ENCODE measurements around the gene RAD1. TPM values are rescaled to one million over a fixed set of nuclear protein-coding genes. Genes with fewer than 3 reads are reported as not detected.
"Not testable (repeated sequence)": the region's sequence is repeated elsewhere in the genome, so short reads cannot be mapped to it uniquely, and the experiment has no call there.

The RAD1 gene
- total and polyA plus RNA-seq, 12 donors, result 10.5 to 42.2 (median 24.5) TPM

DNA sequence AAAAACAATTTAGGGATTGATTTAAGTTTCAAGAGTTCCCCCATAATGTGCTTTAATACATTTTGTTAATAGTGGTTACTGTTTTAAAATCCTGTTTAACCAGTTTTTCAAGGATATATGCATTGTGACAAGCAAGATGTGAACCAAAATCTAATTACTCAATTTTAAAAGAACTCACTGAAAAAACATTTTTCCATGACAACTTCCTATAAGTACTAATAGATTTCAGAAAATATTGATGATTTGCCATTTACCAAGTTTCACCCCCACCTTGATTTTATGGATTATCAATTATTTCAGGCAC, 9.1 kb upstream of the RAD1 start:
- TF ChIP-seq POLR2A (IDR thresholded peaks at IDR 0.05) (no peak), CTCF (IDR thresholded peaks at IDR 0.05) (no peak)
- DNase-seq, result no peak
- intact Hi-C loops (cut with DNase I), result no loop called here
- Histone ChIP-seq H3K9me3 (replicated peaks in 1 of 3) (no peaks in the 10 kb centered on the region), H3K36me3 (replicated peaks in 1 of 2) (peaks cover 0 to 69% of the 10 kb centered on the region in 2 donors), H3K4me3 (no peak overlapping the region), H3K4me1 (replicated peaks in 1 of 2) (peaks cover 0 to 15% of the 10 kb centered on the region in 2 donors), H3K27ac (peak overlapping the region in 1 of 5 donors; percentile 63), H3K27me3 (no peaks in the 10 kb centered on the region)

- Histone ChIP-seq H3K4me1 (replicated peaks in 1 of 2) (peaks cover 0 to 14% of the 10 kb centered on the region in 2 donors), H3K27ac (peak overlapping the region in 1 of 5 donors; percentile 63), H3K9me3 (replicated peaks in 1 of 3) (no peaks in the 10 kb centered on the region), H3K27me3 (no peaks in the 10 kb centered on the region), H3K36me3 (replicated peaks in 1 of 2) (peaks cover 0 to 69% of the 10 kb centered on the region in 2 donors), H3K4me3 (no peak overlapping the region)
- intact Hi-C loops (cut with DNase I), result no loop called here
- 35 to 51% (median 46%) methylated on average over 3 of the region's 3 CpGs for WGBS, 4 donors
- TF ChIP-seq CTCF (IDR thresholded peaks at IDR 0.05), result no peak
- no peak for TF ChIP-seq POLR2A (IDR thresholded peaks at IDR 0.05)
- peak in 3 of 7 donors; percentile 36 to 50 (median 39) for DNase-seq
Measured at GRCh38 chr5:34923694-34924461, 8.6 kb upstream of the RAD1 start.

GRCh38 chr5:34923256-34923655, 8.0 kb upstream of the RAD1 start:
- 86 to 92% (median 90%) methylated on average over 9 of the region's 9 CpGs for WGBS, 4 donors
- intact Hi-C loops (cut with DNase I); H3K9me3 ChIP-seq (replicated peaks in 1 of 3); H3K4me1 ChIP-seq (replicated peaks in 1 of 2); H3K27me3 ChIP-seq; H3K4me3 ChIP-seq; DNase-seq; H3K27ac ChIP-seq: not testable (repeated sequence)
- peaks cover 0 to 69% of the 10 kb centered on the region in 2 donors for H3K36me3 ChIP-seq (replicated peaks in 1 of 2)

GRCh38 chr5:34919077-34919476, 3.8 kb upstream of the RAD1 start:
- Histone ChIP-seq H3K4me3 (no peak overlapping the region), H3K36me3 (replicated peaks in 1 of 2) (peaks cover 0 to 42% of the 10 kb centered on the region in 2 donors), H3K4me1 (replicated peaks in 1 of 2) (peaks cover 21 to 33% of the 10 kb centered on the region in 2 donors), H3K9me3 (replicated peaks in 1 of 3) (no peaks in the 10 kb centered on the region), H3K27me3 (no peaks in the 10 kb centered on the region), H3K27ac (no peak overlapping the region)
- DNase-seq, result no peak
- intact Hi-C loops (cut with DNase I), result no loop called here
- TF ChIP-seq CTCF (IDR thresholded peaks at IDR 0.05) (no peak), POLR2A (IDR thresholded peaks at IDR 0.05) (no peak)
- 77 to 87% (median 82%) methylated on average over 4 of the region's 4 CpGs for WGBS, 4 donors

DNA sequence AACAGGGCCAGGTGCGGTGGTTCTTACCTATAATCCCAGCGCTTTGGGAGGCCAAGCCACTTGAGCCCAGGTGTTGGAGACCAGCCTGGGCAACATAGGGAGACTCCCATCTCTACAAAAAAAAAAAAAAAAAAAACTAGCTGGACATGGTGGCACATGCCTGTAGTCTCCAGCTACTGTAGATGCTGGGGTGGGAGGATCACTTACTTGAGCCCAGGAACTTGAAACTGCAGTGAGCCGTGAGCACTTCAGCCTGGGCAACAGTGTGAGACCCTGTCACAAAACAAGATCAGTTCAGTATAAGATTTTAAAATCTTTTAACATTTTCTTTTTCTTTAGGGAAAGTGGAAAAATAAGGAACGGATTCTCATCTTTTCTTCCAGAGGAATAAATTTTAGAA, 2.7 kb upstream of the RAD1 start:
- no peak overlapping the region for H3K27ac ChIP-seq
- 85 to 90% (median 89%) methylated on average over 4 of the region's 4 CpGs for WGBS, 4 donors
- intact Hi-C loops (cut with DNase I), result no loop called here
- H3K4me1 ChIP-seq (replicated peaks in 1 of 2), result peaks cover 22 to 35% of the 10 kb centered on the region in 2 donors
- H3K27me3 ChIP-seq, result no peaks in the 10 kb centered on the region
- DNase-seq, result no peak
- peaks cover 0 to 31% of the 10 kb centered on the region in 2 donors for H3K36me3 ChIP-seq (replicated peaks in 1 of 2)
- H3K4me3 ChIP-seq, result no peak overlapping the region
- TF ChIP-seq CTCF (IDR thresholded peaks at IDR 0.05), result no peak
- no peak for TF ChIP-seq POLR2A (IDR thresholded peaks at IDR 0.05)
- H3K9me3 ChIP-seq (replicated peaks in 1 of 3), result no peaks in the 10 kb centered on the region

Data from adrenal gland (tissue), 12 donors.